GM12801 (cell line): Measurements from ENCODE around the gene TMUB1.

ENCODE experiments used
- TF ChIP-seq, protein P1 (sequence below): IDR thresholded peaks from one replicate; pipeline ENCODE4 v1.5.1; 2011; ENCODE audit warnings: control low read depth; ENCODE audit not compliant: insufficient read length; ENCODE audit errors: extremely low read depth

Gene TMUB1

GRCh38 chr7:151095828-151096475 lies 12.7 kb upstream of the TMUB1 start:
- TF ChIP-seq, protein P1, sequence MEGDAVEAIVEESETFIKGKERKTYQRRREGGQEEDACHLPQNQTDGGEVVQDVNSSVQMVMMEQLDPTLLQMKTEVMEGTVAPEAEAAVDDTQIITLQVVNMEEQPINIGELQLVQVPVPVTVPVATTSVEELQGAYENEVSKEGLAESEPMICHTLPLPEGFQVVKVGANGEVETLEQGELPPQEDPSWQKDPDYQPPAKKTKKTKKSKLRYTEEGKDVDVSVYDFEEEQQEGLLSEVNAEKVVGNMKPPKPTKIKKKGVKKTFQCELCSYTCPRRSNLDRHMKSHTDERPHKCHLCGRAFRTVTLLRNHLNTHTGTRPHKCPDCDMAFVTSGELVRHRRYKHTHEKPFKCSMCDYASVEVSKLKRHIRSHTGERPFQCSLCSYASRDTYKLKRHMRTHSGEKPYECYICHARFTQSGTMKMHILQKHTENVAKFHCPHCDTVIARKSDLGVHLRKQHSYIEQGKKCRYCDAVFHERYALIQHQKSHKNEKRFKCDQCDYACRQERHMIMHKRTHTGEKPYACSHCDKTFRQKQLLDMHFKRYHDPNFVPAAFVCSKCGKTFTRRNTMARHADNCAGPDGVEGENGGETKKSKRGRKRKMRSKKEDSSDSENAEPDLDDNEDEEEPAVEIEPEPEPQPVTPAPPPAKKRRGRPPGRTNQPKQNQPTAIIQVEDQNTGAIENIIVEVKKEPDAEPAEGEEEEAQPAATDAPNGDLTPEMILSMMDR: no peak

GRCh38 chr7:151095123-151095797 lies 12.0 kb upstream of the TMUB1 start:
- TF ChIP-seq, protein P1: no peak

DNA sequence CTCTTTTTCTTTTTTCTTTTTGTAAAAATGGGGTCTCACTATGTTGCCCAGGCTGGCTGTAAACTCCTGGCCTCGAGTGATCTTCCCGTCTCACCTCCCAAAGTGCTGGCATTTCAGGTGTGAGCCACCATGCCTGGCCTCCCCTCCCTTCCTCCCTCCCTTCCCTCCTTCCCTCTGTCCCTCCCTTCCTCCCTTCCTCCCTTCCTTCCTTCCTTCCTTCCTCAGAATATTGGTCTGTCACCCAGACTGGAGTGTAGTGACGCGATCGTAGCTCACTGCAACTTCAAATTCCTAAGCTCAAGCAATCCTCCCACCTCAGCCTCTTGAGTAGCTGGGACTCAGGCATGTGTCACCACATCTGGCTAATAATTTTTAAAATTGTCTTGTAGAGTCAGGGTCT lies 11.4 kb upstream of the TMUB1 start:
- TF ChIP-seq, protein P1: no peak

DNA sequence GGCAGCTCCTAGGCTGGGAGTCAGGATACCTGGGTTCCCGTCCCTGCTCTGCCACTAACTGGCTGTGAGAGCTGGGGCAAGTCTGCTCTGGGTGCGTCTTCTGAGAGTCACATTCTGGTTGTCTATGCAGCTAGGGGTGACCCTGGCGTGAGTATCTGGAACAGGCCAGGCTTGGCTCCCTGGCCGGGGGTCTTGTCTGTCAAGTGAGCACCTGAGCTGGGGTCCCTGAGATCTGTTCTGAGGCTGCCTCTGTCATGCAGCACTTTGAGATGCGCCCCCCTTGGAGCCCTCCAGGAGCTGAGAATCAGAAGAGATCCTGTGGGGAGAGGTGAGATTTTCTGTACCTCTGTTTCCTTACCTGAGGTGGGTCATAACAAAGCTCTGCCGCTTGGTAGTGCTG lies 10.5 kb upstream of the TMUB1 start:
- TF ChIP-seq, protein P1: no peak

- TF ChIP-seq, protein P1: no peak
These were observed 8.7 kb upstream of the TMUB1 start for GRCh38 chr7:151091988-151092387.

DNA sequence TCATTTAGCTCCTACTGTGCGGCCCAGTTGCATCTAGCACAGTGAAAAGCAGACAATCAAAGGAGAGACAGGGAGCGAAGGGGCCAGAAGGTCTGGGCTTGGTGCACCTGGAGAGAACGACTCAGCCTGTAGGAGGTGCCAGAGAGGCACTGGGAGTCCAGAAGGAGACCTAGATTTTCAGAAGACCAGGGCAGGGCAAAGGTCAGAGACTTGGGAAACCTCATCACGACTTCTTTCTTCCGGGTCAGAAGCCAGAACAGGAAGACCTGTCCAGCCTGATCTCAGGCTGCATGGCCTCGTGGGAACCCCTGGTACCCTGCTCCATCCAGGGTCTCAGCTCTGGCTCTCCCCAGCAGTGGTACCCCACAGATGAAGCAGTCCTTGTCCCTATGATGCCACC lies 8.1 kb upstream of the TMUB1 start:
- TF ChIP-seq, protein P1: no peak

GRCh38 chr7:151091003-151091402 lies 7.7 kb upstream of the TMUB1 start:
- TF ChIP-seq, protein P1: no peak
